K562 (cell line): ENCODE data around the gene OR2B2. TPM values are rescaled to one million over a fixed set of nuclear protein-coding genes. Genes with fewer than 3 reads are reported as not detected.

Experiments
- CC2D1A ChIP-seq: fragments of 450-650 bp; IDR thresholded peaks from 2 replicates; pipeline ENCODE4 v1.6.1; 2017; ENCODE audit warnings: mild to moderate bottlenecking
- HDAC6 ChIP-seq: IDR thresholded peaks from 2 replicates; pipeline ENCODE4 v1.6.1; 2012; ENCODE audit warnings: low read depth, mild to moderate bottlenecking, control low read depth, inconsistent platforms, low read length, moderate library complexity
- LCOR ChIP-seq: sonication (generic); formaldehyde crosslinking; IDR thresholded peaks from 2 replicates; pipeline ENCODE4 v1.8.0; 2022; ENCODE audit warnings: mild to moderate bottlenecking, missing genetic modification reagents
- SAP30 ChIP-seq: fragments of 200-600 bp; sonication (generic); IDR thresholded peaks from 2 replicates; pipeline ENCODE4 v1.6.1; 2012; ENCODE audit warnings: borderline replicate concordance, low read depth, mild to moderate bottlenecking, moderate library complexity, low read length, control low read depth, inconsistent platforms; ENCODE audit not compliant: insufficient read depth, poor library complexity, severe bottlenecking
- ZNF764 ChIP-seq: fragments of 250-450 bp; sonication (Bioruptor Pico); IDR thresholded peaks from 2 replicates; pipeline ENCODE4 v1.4.0; 2020; ENCODE audit warnings: low read depth, mild to moderate bottlenecking, moderate library complexity
- polyA plus RNA-seq, 8 experiments: library from polyadenylated mRNA; depleted of rRNA in 4 of 8; stranded (reverse) in 5 of 8; unstranded in 3 of 8; fragments of >200 nt; fragmentation: Nextera tagmentation in 2 of 8; fragmentation: Illumina TruSeq in 1 of 8; extraction: Ambion mirVana in 2 of 8; extraction: Trizol in 1 of 8; gene quantifications; 2 replicates each; pipeline versions ENCODE4 v1.2.1 to v1.2.3, GENCODE V29; 2011 to 2014; ENCODE audit warnings: inconsistent platforms in 1 of 8, missing spikeins in 1 of 8
- total RNA-seq, 7 experiments: library from RNA; depleted of rRNA in 6 of 7; stranded (reverse); fragments of >200 nt in 6 of 7; fragmentation: Illumina TruSeq in 2 of 7; extraction: Trizol in 2 of 7; gene quantifications; 2 replicates each; pipeline versions ENCODE4 v1.2.1 to v1.2.3, GENCODE V29; 2011 to 2021; ENCODE audit warnings: low replicate concordance in 1 of 7
- TF ChIP-seq, protein P1 (sequence below): fragments of 200-800 bp; sonication (Bioruptor generic); IDR thresholded peaks from 2 replicates; pipeline ENCODE4 v1.6.1; 2017; ENCODE audit warnings: missing genetic modification characterization, missing compliant biosample characterization
- TF ChIP-seq, protein P2 (sequence below), 2 experiments: fragments of 450-650 bp in 1 of 2; IDR thresholded peaks; 2 replicates each; pipeline ENCODE4 v1.6.1; 2011 to 2017; ENCODE audit warnings: low read depth in 2 of 2, antibody characterized with exemption in 1 of 2, borderline replicate concordance in 1 of 2, low read length in 1 of 2, mild to moderate bottlenecking in 1 of 2, mixed read lengths in 1 of 2; ENCODE audit not compliant: control insufficient read depth in 1 of 2
- TF ChIP-seq, protein P3 (sequence below): fragments of 250-450 bp; sonication (Bioruptor Pico); IDR thresholded peaks from 2 replicates; pipeline ENCODE4 v1.5.1; 2021; ENCODE audit warnings: mild to moderate bottlenecking
- TF ChIP-seq, protein P4 (sequence below), 2 experiments: fragments of 450-650 bp; IDR thresholded peaks; 2 replicates each; pipeline ENCODE4 v1.6.1; 2016; ENCODE audit warnings: mild to moderate bottlenecking in 2 of 2, borderline replicate concordance in 1 of 2, low read depth in 1 of 2, moderate library complexity in 1 of 2

The OR2B2 gene
- total and polyA plus RNA-seq, 9 of the 15 experiments (the other 6 are each of a cell fraction or from before 2014, with no cell fraction given) = 0.24 TPM; not detected in 8

DNA sequence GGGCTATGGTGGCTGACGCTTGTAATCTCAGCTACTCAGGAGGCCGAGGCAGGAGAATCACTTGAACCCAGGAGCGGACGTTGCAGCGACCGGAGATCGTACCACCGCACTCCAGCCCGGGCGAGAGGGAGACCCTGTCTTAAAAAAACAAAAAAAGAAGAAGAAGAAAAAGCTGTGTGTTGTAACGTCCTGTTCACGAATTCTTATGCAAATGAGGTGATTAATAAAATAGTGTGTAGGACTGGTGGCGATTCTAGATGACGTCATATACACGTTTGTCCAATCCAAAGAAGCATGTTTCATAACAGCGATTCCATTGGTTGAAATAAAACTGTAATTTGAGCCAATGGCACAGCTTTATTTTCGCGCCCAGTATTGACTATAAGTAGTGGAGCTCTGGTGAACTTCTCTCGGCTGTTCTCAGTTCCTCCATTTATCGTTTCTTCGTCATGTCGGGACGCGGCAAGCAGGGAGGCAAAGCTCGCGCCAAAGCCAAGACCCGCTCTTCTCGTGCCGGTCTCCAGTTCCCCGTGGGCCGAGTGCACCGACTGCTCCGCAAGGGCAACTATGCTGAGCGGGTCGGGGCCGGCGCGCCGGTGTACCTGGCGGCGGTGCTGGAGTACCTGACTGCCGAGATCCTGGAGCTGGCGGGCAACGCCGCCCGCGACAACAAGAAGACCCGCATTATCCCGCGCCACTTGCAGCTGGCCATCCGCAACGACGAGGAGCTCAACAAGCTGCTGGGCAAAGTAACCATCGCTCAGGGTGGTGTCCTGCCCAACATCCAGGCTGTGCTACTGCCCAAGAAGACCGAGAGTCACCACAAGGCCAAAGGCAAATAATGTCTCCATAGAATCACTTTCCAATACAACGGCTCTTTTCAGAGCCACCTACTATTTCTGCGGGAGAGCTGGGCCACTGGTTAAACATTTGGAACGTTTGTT is 47.0 kb downstream of the OR2B2 start (continued):
- TF ChIP-seq, protein P1, sequence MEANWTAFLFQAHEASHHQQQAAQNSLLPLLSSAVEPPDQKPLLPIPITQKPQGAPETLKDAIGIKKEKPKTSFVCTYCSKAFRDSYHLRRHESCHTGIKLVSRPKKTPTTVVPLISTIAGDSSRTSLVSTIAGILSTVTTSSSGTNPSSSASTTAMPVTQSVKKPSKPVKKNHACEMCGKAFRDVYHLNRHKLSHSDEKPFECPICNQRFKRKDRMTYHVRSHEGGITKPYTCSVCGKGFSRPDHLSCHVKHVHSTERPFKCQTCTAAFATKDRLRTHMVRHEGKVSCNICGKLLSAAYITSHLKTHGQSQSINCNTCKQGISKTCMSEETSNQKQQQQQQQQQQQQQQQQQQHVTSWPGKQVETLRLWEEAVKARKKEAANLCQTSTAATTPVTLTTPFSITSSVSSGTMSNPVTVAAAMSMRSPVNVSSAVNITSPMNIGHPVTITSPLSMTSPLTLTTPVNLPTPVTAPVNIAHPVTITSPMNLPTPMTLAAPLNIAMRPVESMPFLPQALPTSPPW (CRISPR knock-in tag) = no peak
- TF ChIP-seq LCOR (CRISPR knock-in tag) = no peak
- no peak for TF ChIP-seq HDAC6
- TF ChIP-seq, protein P2, sequence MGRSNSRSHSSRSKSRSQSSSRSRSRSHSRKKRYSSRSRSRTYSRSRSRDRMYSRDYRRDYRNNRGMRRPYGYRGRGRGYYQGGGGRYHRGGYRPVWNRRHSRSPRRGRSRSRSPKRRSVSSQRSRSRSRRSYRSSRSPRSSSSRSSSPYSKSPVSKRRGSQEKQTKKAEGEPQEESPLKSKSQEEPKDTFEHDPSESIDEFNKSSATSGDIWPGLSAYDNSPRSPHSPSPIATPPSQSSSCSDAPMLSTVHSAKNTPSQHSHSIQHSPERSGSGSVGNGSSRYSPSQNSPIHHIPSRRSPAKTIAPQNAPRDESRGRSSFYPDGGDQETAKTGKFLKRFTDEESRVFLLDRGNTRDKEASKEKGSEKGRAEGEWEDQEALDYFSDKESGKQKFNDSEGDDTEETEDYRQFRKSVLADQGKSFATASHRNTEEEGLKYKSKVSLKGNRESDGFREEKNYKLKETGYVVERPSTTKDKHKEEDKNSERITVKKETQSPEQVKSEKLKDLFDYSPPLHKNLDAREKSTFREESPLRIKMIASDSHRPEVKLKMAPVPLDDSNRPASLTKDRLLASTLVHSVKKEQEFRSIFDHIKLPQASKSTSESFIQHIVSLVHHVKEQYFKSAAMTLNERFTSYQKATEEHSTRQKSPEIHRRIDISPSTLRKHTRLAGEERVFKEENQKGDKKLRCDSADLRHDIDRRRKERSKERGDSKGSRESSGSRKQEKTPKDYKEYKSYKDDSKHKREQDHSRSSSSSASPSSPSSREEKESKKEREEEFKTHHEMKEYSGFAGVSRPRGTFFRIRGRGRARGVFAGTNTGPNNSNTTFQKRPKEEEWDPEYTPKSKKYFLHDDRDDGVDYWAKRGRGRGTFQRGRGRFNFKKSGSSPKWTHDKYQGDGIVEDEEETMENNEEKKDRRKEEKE (IDR thresholded peaks at IDR 0.05; ENCODE audit: borderline replicate concordance in 1 of 2, control insufficient read depth in 1 of 2, low read depth in 2 of 2, low read length in 1 of 2) = peak in 1 of 2 experiments; percentile 54; a peak in 1 of 4 replicates
- peak; percentile 39; the same call in 1 of the 2 replicates for TF ChIP-seq CC2D1A
- TF ChIP-seq, protein P3, sequence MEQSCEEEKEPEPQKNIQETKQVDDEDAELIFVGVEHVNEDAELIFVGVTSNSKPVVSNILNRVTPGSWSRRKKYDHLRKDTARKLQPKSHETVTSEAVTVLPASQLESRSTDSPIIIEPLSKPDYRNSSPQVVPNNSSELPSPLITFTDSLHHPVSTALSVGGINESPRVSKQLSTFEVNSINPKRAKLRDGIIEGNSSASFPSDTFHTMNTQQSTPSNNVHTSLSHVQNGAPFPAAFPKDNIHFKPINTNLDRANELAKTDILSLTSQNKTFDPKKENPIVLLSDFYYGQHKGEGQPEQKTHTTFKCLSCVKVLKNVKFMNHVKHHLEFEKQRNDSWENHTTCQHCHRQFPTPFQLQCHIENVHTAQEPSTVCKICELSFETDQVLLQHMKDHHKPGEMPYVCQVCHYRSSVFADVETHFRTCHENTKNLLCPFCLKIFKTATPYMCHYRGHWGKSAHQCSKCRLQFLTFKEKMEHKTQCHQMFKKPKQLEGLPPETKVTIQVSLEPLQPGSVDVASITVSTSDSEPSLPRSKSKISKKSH (CRISPR knock-in tag) = no peak
- TF ChIP-seq SAP30 = peak; percentile 47
- TF ChIP-seq, protein P4, sequence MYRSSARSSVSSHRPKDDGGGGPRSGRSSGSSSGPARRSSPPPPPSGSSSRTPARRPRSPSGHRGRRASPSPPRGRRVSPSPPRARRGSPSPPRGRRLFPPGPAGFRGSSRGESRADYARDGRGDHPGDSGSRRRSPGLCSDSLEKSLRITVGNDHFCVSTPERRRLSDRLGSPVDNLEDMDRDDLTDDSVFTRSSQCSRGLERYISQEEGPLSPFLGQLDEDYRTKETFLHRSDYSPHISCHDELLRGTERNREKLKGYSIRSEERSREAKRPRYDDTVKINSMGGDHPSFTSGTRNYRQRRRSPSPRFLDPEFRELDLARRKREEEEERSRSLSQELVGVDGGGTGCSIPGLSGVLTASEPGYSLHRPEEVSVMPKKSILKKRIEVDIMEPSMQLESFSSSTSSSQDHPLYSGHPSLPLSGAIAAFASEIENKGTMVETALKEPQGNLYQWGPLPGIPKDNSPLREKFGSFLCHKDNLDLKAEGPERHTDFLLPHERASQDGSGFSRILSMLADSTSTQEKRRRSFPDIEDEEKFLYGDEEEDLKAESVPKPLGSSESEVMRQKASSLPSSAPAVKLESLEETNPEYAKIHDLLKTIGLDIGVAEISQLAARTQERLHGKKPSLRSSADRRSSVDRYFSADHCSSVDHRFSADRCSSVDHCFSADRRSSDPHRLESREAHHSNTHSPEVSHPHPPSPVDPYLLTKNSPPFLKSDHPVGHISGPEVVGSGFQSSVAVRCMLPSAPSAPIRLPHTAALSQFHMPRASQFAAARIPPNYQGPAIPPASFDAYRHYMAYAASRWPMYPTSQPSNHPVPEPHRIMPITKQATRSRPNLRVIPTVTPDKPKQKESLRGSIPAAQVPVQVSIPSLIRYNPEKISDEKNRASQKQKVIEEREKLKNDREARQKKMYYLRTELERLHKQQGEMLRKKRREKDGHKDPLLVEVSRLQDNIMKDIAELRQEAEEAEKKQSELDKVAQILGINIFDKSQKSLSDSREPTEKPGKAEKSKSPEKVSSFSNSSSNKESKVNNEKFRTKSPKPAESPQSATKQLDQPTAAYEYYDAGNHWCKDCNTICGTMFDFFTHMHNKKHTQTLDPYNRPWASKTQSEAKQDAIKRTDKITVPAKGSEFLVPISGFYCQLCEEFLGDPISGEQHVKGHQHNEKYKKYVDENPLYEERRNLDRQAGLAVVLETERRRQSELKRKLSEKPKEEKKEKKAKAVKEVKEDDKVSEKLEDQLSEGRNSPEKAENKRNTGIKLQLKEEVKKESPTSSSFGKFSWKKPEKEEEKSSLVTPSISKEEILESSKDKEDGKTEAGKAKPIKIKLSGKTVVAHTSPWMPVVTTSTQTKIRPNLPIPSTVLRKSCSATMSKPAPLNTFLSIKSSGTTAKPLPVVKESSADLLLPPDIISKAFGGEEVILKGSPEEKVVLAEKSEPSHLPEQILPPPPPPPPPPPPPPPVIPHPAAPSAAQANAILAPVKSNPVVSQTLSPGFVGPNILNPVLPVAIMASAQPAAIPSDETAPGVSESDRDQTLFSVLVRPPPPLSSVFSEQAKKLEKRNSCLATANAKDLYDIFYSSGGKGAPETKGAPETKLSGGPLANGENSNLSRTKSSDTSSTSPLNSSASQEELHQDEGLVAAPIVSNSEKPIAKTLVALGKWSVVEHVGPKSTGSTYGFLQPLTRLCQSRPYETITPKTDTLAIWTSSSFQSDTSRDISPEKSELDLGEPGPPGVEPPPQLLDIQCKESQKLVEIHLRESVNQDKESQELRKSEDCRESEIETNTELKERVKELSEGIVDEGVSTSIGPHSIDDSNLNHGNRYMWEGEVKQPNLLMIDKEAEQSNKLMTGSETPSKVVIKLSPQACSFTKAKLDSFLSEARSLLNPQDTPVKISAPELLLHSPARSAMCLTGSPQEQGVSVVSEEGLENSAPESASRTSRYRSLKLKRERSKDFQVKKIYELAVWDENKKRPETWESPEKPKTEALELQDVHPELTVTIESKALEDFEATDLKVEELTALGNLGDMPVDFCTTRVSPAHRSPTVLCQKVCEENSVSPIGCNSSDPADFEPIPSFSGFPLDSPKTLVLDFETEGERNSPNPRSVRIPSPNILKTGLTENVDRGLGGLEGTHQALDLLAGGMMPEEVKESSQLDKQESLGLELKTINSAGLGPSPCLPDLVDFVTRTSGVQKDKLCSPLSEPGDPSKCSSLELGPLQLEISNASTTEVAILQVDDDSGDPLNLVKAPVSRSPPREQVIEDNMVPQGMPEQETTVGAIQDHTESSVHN (IDR thresholded peaks at IDR 0.05; ENCODE audit: borderline replicate concordance in 1 of 2, low read depth in 1 of 2) = no peak
- TF ChIP-seq ZNF764 (CRISPR knock-in tag) = no peak
